ENCODE results near the gene MAPKAP1. TPM values are rescaled to one million over a fixed set of nuclear protein-coding genes. Genes with fewer than 3 reads are reported as not detected.

The MAPKAP1 gene
- total and polyA plus RNA-seq, 9 of the 15 experiments (the other 6 are each of a cell fraction or from before 2014, with no cell fraction given) = 2.6 to 82.1 (median 61.1) TPM

GRCh38 chr9:125644819-125645507 is 62.0 kb downstream of the MAPKAP1 start (continued):
- TF ChIP-seq TSHZ1 (CRISPR knock-in tag; IDR thresholded peaks at IDR 0.05) = no peak
- TF ChIP-seq FOS (IDR thresholded peaks at IDR 0.05; ENCODE audit: extremely low read depth, insufficient read length) = no peak
- no peak for TF ChIP-seq TGIF2 (CRISPR knock-in tag; IDR thresholded peaks at IDR 0.05)

GRCh38 chr9:125642311-125642710 is 64.7 kb downstream of the MAPKAP1 start:
- Histone ChIP-seq H3K36me3 (ENCODE audit: control insufficient read depth, insufficient read depth, low read length) (no peaks in the 10 kb centered on the region), H4K20me1 (replicated peaks; ENCODE audit: control insufficient read depth, insufficient read depth, low read length) (no peaks in the 10 kb centered on the region; the same call in 1 of the 2 replicates), H3K9me1 (ENCODE audit: control insufficient read depth, insufficient read depth, low read length) (peaks cover 3% of the 10 kb centered on the region), H2AFZ (ENCODE audit: low read depth, low read length) (no peak overlapping the region), H3K27me3 (ENCODE audit: control insufficient read depth in 2 of 2, insufficient read depth in 2 of 2, low read length in 2 of 2) (no peaks in the 10 kb centered on the region), H3K4me2 (ENCODE audit: insufficient read depth, low read length) (no peak overlapping the region), H3K4me3 (no peak overlapping the region), H3K4me1 (replicated peaks in 1 of 2; ENCODE audit: control insufficient read depth in 2 of 2, insufficient read depth in 2 of 2, low read length in 2 of 2) (no peaks in the 10 kb centered on the region), H3K9ac (ENCODE audit: insufficient read depth in 1 of 2, low read depth in 2 of 2, low read length in 2 of 2) (no peak overlapping the region), H3K79me2 (ENCODE audit: control insufficient read depth, insufficient read depth, low read length) (no peaks in the 10 kb centered on the region; the same call in 1 of the 3 replicates), H3K27ac (ENCODE audit: extremely low read depth, low read depth, low read length) (no peak overlapping the region), H3K9me3 (replicated peaks; ENCODE audit: control insufficient read depth, insufficient read depth, low read depth, low read length) (no peaks in the 10 kb centered on the region)
- ChIA-PET POLR2A (interaction anchor here (1.5 kb wide), 1 partner anchor 235 kb away, joined by 5 read pairs; no protein-coding TSS in a partner anchor), CTCF (ENCODE audit: low intra/inter-chr PET ratio) (no interaction called here)
- in situ Hi-C loops (cut with MboI) (no loop called here), intact Hi-C loops (cut with micrococcal nuclease) (no loop called here)
- BruUV-seq (replicated peaks) = no TSS peak
- 94% methylated on average over 1 of the region's 1 CpG for WGBS (ENCODE audit: insufficient coverage, low coverage, missing lambda C conversion rate)
- no peak for FAIRE-seq
- ATAC-seq = no peak
- no peak for DNase-seq (ENCODE audit: extremely low read depth in 1 of 4, low spot score in 3 of 4)
- TF ChIP-seq ZNF239 (CRISPR knock-in tag; IDR thresholded peaks at IDR 0.05) (no peak), TGIF2 (CRISPR knock-in tag; IDR thresholded peaks at IDR 0.05) (no peak), FOXA1 (IDR thresholded peaks at IDR 0.05; ENCODE audit: borderline replicate concordance) (no peak), ZNF780A (CRISPR knock-in tag; IDR thresholded peaks at IDR 0.05) (no peak), USF2 (CRISPR knock-in tag; IDR thresholded peaks at IDR 0.05) (no peak), SP1 (CRISPR knock-in tag; IDR thresholded peaks at IDR 0.05) (no peak), HES1 (IDR thresholded peaks at IDR 0.05; ENCODE audit: low read depth) (no peak), CUX1 (CRISPR knock-in tag; IDR thresholded peaks at IDR 0.05) (no peak)

Data from K562 (cell line).